K562 (cell line): ENCODE results near the gene EDN2. TPM values are rescaled to one million over a fixed set of nuclear protein-coding genes. Genes with fewer than 3 reads are reported as not detected.
A peak's percentile ranks its signal among the peaks of the same experiment; 100 is the strongest.

ENCODE experiments used
- E2F6 ChIP-seq, 2 experiments: IDR thresholded peaks; 2 replicates each; pipeline ENCODE4 v1.6.1; 2011; ENCODE audit warnings: borderline replicate concordance in 1 of 2, control low read depth in 1 of 2, low read depth in 1 of 2, low read length in 1 of 2, mild to moderate bottlenecking in 1 of 2, mixed read lengths in 1 of 2, moderate library complexity in 1 of 2; ENCODE audit not compliant: insufficient read depth in 1 of 2, insufficient read length in 1 of 2, poor library complexity in 1 of 2, severe bottlenecking in 1 of 2; ENCODE audit errors: extremely low read depth in 1 of 2
- EP400 ChIP-seq: fragments of 450-650 bp; IDR thresholded peaks from 2 replicates; pipeline ENCODE4 v1.6.1; 2017; ENCODE audit warnings: antibody characterized with exemption, mild to moderate bottlenecking, moderate library complexity
- KLF1 ChIP-seq: fragments of 450-650 bp; IDR thresholded peaks from 2 replicates; pipeline ENCODE4 v1.6.1; 2016; ENCODE audit warnings: missing genetic modification characterization, missing compliant biosample characterization
- KLF16 ChIP-seq: IDR thresholded peaks from 2 replicates; pipeline ENCODE4 v1.6.1; 2016; ENCODE audit warnings: antibody characterized with exemption
- KLF6 ChIP-seq: fragments of 250-450 bp; sonication (Bioruptor Pico); IDR thresholded peaks from 2 replicates; pipeline ENCODE4 v1.4.0; 2020; ENCODE audit warnings: mild to moderate bottlenecking, moderate library complexity, borderline replicate concordance
- MAFF ChIP-seq: IDR thresholded peaks from 2 replicates; pipeline ENCODE4 v1.6.1; 2012; ENCODE audit warnings: low read length, improper control_type of control experiment
- PATZ1 ChIP-seq: fragments of 250-450 bp; sonication (Bioruptor Pico); IDR thresholded peaks from 2 replicates; pipeline ENCODE4 v1.5.0; 2020; ENCODE audit warnings: mild to moderate bottlenecking, borderline replicate concordance
- PKNOX1 ChIP-seq: fragments of 450-650 bp; IDR thresholded peaks from 2 replicates; pipeline ENCODE4 v1.6.1; 2016
- SMAD4 ChIP-seq: fragments of 250-450 bp; sonication (Bioruptor Pico); conservative IDR thresholded peaks from 2 replicates; pipeline ENCODE4 v1.8.0; 2021; ENCODE audit warnings: inconsistent platforms, mild to moderate bottlenecking, moderate library complexity
- THAP12 ChIP-seq: fragments of 250-450 bp; sonication (Bioruptor Pico); IDR thresholded peaks from 2 replicates; pipeline ENCODE4 v1.9.0; 2021; ENCODE audit warnings: mild to moderate bottlenecking, inconsistent platforms
- USF1 ChIP-seq: sonication (generic); formaldehyde crosslinking; IDR thresholded peaks from 2 replicates; pipeline ENCODE4 v1.9.0; 2022; ENCODE audit warnings: mild to moderate bottlenecking, missing genetic modification reagents
- ZC3H4 ChIP-seq: sonication (generic); formaldehyde crosslinking; IDR thresholded peaks from 2 replicates; pipeline ENCODE4 v1.9.0; 2021; ENCODE audit warnings: missing genetic modification reagents, borderline replicate concordance
- ZNF212 ChIP-seq: fragments of 450-650 bp; formaldehyde crosslinking; IDR thresholded peaks from 2 replicates; pipeline ENCODE4 v1.4.0; 2020; ENCODE audit warnings: mild to moderate bottlenecking
- polyA plus RNA-seq, 8 experiments: library from polyadenylated mRNA; depleted of rRNA in 4 of 8; stranded (reverse) in 5 of 8; unstranded in 3 of 8; fragments of >200 nt; fragmentation: Nextera tagmentation in 2 of 8; fragmentation: Illumina TruSeq in 1 of 8; extraction: Ambion mirVana in 2 of 8; extraction: Trizol in 1 of 8; gene quantifications; 2 replicates each; pipeline versions ENCODE4 v1.2.1 to v1.2.3, GENCODE V29; 2011 to 2014; ENCODE audit warnings: inconsistent platforms in 1 of 8, missing spikeins in 1 of 8
- total RNA-seq, 7 experiments: library from RNA; depleted of rRNA in 6 of 7; stranded (reverse); fragments of >200 nt in 6 of 7; fragmentation: Illumina TruSeq in 2 of 7; extraction: Trizol in 2 of 7; gene quantifications; 2 replicates each; pipeline versions ENCODE4 v1.2.1 to v1.2.3, GENCODE V29; 2011 to 2021; ENCODE audit warnings: low replicate concordance in 1 of 7
- TF ChIP-seq, protein P1 (sequence below), 2 experiments: fragments of 450-650 bp in 1 of 2; IDR thresholded peaks; 2 replicates each; pipeline ENCODE4 v1.6.1; 2011 to 2017; ENCODE audit warnings: low read depth in 2 of 2, antibody characterized with exemption in 1 of 2, borderline replicate concordance in 1 of 2, low read length in 1 of 2, mild to moderate bottlenecking in 1 of 2, mixed read lengths in 1 of 2; ENCODE audit not compliant: control insufficient read depth in 1 of 2

The EDN2 gene
- total and polyA plus RNA-seq, 9 of the 15 experiments (the other 6 are each of a cell fraction or from before 2014, with no cell fraction given) = not detected

DNA sequence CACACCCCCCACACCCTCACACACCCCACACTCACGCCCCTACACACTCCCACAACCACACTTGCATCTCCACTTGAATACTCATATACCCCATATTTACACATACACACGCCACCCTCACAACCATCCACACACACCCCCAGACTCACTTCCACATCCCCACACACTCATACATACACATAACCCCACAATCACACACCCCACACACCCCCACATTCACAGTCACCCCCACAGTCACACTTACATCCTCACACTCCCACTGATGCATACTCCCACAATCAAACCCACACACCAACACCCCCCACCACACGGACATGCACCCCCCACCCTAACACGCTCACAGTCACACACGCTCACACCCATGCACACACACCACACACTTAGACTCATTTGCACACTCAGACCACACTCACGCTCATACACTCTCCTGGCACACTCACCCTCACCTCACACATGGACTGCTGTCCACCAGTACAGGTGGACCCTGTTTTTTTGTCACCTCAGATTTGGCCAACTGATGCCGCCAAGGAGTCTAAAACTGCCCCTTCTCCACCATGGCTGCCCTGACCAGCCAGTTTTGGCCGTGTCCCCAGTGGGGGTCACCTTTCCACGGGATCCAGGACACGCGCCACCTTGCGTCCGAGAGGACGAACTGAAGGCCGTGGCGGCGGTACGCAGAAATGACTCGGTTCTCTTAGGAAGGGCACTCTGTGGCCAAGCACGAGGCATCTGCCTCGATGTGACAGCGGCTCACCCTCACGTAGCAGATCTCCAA, 45.3 kb upstream of the EDN2 start (continued):
- TF ChIP-seq THAP12 (CRISPR knock-in tag) (no peak), KLF6 (CRISPR knock-in tag) (no peak), PKNOX1 (no peak), KLF16 (no peak), EP400 (no peak), E2F6 (IDR thresholded peaks at IDR 0.05; ENCODE audit: borderline replicate concordance in 1 of 2, extremely low read depth in 1 of 2, insufficient read depth in 1 of 2, insufficient read length in 1 of 2, low read depth in 1 of 2, low read length in 1 of 2, poor library complexity in 1 of 2, severe bottlenecking in 1 of 2) (peak in 1 of 2 experiments; percentile 12), ZNF212 (CRISPR knock-in tag) (no peak), KLF1 (tag) (no peak), USF1 (CRISPR knock-in tag) (no peak), ZC3H4 (CRISPR knock-in tag) (no peak), PATZ1 (CRISPR knock-in tag) (no peak), MAFF (no peak), SMAD4 (CRISPR knock-in tag) (no peak)
- TF ChIP-seq, protein P1, sequence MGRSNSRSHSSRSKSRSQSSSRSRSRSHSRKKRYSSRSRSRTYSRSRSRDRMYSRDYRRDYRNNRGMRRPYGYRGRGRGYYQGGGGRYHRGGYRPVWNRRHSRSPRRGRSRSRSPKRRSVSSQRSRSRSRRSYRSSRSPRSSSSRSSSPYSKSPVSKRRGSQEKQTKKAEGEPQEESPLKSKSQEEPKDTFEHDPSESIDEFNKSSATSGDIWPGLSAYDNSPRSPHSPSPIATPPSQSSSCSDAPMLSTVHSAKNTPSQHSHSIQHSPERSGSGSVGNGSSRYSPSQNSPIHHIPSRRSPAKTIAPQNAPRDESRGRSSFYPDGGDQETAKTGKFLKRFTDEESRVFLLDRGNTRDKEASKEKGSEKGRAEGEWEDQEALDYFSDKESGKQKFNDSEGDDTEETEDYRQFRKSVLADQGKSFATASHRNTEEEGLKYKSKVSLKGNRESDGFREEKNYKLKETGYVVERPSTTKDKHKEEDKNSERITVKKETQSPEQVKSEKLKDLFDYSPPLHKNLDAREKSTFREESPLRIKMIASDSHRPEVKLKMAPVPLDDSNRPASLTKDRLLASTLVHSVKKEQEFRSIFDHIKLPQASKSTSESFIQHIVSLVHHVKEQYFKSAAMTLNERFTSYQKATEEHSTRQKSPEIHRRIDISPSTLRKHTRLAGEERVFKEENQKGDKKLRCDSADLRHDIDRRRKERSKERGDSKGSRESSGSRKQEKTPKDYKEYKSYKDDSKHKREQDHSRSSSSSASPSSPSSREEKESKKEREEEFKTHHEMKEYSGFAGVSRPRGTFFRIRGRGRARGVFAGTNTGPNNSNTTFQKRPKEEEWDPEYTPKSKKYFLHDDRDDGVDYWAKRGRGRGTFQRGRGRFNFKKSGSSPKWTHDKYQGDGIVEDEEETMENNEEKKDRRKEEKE (IDR thresholded peaks at IDR 0.05; ENCODE audit: borderline replicate concordance in 1 of 2, control insufficient read depth in 1 of 2, low read depth in 2 of 2, low read length in 1 of 2) = no peak
